HG03521 (cell line): ENCODE results near the gene SCYL1.

Experiments used
- ATAC-seq: cut with Tn5 transposase; IDR thresholded peaks from one replicate; pipeline ENCODE4 v1.9.1; 2021; ENCODE audit warnings: mild to moderate bottlenecking, moderate library complexity; ENCODE audit not compliant: unreplicated experiment

Gene SCYL1

DNA sequence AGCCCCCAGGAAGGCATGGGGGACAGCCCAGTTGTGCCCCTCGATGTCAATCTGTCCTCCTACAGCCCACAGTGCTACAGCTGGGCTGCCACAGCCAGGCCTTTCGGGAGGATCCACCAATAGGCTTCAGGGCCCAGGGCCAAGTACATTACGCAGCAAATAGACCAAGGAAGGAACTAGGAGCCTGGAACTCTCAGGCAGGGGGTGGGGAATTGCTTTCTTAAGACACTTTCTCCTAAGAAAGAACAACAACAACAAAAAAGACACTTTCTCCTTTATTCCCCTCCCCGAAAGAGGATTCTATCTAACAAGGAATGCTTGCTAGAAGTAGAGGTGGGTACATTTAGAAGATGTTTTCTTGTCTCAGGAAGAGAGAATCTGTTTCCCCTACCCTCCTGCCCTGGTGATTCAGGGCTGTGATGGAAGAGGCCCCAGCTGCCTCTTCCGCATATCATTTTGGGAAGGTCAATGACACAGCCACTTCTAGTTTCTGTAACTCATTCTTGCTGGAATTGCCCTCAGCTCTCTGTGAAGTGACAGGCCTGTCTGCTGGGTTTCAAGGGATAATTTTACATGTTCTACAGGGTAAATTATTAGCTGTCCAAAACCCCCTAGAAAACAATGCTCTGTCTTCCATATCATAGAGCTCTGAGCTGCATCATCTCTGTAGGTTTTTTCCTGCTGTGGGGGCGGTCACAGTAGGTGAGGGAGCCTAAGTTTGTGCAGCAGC is 32.1 kb upstream of the SCYL1 start:
- no peak for ATAC-seq

DNA sequence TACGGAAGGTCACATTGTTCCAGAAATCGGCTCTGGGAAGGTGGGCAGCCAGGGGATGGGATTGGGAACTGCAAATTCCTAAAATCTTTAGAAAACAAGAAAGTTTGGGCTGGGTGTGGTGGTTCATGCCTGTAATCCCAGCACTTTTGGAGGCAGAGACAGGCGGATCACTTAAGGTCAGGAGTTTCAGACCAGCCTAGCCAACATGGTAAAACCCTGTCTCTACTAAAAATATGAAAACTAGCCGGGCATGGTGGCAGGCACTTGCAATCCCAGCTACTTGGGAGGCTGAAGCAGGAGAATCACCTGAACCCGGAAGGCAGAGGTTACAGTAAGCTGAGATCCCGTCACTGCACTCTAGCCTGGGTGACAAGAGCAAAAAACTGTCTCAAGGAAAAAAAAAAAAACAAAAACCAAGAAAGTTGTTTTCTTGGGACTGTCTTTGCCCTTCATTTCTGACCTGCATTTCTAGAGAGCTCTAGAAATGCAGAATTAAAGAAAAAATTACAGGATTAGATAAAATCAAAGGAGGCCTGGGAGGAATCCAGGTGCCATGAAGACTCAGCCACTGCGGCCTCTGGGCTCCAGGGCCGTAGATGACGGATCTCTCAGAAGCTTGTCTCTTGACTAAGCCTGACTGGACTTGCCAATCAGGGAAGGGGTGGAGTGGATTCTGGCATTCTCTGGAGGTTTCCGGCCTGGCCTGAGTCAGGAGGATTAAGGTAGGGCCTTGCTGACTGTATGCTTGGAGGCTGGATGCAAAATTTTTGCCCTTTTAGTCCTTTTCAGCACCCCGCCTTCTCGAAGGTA is 31.3 kb upstream of the SCYL1 start:
- ATAC-seq, result no peak

DNA sequence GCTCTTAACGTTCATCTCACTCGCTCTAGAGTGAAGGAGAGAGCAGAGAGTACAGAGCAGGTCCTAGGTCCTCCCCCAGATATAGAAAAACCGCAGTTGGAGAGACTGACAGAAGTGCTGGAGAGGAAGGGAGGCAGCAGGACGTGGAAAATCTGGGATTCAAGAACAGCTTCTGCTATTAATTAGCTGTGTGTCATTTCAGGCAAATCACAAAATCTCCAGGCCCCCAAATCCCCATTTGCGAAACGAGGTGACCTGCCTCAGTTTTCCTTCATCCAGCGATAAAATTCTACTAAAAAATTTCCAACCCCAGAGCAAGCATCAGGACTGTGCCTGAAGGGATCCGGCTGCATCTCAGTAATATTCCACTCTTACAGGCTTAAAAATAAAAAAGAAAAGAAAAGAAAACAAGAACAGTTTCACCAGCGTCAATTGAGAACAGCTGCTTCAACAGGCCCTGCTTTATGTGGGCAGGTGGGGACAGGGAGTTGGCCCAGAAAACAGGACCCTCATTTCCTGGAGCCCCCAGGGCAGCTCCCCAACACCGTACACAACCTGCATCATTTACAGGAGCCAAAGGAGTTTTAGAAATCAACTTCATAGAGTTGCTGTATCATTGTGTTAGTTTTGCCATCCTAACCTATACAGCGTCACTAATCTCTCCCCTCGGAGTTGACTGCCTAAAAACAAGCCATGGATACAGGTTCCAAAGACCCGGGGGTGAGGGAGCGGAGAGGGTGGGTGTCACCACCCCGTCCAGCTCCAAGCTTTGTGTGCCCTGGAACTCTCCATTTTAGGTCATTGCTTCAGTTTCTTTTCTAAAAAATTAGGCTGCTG is 28.4 kb upstream of the SCYL1 start:
- no peak for ATAC-seq

DNA sequence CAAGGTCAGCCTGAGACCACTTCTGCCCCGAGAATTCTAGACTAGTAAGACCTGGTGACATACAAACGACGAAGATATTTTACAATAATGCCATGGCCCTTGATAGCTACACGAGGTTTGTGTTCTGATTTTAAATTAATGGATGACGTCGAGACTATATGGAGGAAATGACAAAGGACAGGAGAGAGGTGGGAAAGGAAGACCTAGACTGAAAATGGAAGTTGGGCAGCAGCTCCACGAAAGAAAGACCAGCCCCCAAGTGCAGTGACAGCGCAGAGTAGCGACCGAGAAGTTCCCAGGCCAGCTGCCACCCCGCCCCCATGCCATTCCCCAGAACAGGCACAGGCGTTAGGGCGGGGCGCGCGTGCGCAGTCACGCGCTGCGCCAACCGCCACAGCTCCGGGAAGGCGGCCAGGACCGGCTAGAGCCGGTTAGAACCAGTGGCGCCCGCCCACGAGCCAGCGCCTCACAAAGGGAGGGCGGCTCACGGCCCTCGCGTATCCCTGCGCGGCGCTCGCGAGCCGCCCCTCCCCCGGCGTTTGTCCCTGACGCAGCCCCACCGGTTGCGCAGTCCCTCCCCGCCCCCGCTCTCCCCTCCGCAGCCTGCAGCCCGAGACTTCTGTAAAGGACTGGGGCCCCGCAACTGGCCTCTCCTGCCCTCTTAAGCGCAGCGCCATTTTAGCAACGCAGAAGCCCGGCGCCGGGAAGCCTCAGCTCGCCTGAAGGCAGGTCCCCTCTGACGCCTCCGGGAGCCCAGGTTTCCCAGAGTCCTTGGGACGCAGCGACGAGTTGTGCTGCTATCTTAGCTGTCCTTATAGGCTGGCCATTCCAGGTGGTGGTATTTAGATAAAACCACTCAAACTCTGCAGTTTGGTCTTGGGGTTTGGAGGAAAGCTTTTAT is 27.5 kb upstream of the SCYL1 start:
- peak; percentile 66 for ATAC-seq

DNA sequence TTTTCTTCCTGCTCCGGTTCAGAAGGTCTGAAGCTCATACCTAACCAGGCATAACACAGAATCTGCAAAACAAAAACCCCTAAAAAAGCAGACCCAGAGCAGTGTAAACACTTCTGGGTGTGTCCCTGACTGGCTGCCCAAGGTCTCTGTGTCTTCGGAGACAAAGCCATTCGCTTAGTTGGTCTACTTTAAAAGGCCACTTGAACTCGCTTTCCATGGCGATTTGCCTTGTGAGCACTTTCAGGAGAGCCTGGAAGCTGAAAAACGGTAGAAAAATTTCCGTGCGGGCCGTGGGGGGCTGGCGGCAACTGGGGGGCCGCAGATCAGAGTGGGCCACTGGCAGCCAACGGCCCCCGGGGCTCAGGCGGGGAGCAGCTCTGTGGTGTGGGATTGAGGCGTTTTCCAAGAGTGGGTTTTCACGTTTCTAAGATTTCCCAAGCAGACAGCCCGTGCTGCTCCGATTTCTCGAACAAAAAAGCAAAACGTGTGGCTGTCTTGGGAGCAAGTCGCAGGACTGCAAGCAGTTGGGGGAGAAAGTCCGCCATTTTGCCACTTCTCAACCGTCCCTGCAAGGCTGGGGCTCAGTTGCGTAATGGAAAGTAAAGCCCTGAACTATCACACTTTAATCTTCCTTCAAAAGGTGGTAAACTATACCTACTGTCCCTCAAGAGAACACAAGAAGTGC is 26.7 kb upstream of the SCYL1 start:
- ATAC-seq, result no peak

DNA sequence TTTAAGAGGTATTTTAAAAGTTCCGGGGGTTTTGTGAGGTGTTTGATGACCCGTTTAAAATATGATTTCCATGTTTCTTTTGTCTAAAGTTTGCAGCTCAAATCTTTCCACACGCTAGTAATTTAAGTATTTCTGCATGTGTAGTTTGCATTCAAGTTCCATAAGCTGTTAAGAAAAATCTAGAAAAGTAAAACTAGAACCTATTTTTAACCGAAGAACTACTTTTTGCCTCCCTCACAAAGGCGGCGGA is 26.2 kb upstream of the SCYL1 start:
- ATAC-seq, result no peak

DNA sequence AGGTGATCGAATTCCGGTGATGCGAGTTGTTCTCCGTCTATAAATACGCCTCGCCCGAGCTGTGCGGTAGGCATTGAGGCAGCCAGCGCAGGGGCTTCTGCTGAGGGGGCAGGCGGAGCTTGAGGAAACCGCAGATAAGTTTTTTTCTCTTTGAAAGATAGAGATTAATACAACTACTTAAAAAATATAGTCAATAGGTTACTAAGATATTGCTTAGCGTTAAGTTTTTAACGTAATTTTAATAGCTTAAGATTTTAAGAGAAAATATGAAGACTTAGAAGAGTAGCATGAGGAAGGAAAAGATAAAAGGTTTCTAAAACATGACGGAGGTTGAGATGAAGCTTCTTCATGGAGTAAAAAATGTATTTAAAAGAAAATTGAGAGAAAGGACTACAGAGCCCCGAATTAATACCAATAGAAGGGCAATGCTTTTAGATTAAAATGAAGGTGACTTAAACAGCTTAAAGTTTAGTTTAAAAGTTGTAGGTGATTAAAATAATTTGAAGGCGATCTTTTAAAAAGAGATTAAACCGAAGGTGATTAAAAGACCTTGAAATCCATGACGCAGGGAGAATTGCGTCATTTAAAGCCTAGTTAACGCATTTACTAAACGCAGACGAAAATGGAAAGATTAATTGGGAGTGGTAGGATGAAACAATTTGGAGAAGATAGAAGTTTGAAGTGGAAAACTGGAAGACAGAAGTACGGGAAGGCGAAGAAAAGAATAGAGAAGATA is 25.7 kb upstream of the SCYL1 start, which contains the start of gene MALAT1:
Gene MALAT1 (plus strand): TSS at position 69 of the 736 bp plus-strand sequence.
- peak; percentile 34 for ATAC-seq

DNA sequence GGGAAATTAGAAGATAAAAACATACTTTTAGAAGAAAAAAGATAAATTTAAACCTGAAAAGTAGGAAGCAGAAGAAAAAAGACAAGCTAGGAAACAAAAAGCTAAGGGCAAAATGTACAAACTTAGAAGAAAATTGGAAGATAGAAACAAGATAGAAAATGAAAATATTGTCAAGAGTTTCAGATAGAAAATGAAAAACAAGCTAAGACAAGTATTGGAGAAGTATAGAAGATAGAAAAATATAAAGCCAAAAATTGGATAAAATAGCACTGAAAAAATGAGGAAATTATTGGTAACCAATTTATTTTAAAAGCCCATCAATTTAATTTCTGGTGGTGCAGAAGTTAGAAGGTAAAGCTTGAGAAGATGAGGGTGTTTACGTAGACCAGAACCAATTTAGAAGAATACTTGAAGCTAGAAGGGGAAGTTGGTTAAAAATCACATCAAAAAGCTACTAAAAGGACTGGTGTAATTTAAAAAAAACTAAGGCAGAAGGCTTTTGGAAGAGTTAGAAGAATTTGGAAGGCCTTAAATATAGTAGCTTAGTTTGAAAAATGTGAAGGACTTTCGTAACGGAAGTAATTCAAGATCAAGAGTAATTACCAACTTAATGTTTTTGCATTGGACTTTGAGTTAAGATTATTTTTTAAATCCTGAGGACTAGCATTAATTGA is 25.0 kb upstream of the SCYL1 start:
- ATAC-seq, result no peak

DNA sequence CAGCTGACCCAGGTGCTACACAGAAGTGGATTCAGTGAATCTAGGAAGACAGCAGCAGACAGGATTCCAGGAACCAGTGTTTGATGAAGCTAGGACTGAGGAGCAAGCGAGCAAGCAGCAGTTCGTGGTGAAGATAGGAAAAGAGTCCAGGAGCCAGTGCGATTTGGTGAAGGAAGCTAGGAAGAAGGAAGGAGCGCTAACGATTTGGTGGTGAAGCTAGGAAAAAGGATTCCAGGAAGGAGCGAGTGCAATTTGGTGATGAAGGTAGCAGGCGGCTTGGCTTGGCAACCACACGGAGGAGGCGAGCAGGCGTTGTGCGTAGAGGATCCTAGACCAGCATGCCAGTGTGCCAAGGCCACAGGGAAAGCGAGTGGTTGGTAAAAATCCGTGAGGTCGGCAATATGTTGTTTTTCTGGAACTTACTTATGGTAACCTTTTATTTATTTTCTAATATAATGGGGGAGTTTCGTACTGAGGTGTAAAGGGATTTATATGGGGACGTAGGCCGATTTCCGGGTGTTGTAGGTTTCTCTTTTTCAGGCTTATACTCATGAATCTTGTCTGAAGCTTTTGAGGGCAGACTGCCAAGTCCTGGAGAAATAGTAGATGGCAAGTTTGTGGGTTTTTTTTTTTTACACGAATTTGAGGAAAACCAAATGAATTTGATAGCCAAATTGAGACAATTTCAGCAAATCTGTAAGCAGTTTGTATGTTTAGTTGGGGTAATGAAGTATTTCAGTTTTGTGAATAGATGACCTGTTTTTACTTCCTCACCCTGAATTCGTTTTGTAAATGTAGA is 24.3 kb upstream of the SCYL1 start:
- no peak for ATAC-seq

DNA sequence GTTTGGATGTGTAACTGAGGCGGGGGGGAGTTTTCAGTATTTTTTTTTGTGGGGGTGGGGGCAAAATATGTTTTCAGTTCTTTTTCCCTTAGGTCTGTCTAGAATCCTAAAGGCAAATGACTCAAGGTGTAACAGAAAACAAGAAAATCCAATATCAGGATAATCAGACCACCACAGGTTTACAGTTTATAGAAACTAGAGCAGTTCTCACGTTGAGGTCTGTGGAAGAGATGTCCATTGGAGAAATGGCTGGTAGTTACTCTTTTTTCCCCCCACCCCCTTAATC is 23.8 kb upstream of the SCYL1 start:
- no peak for ATAC-seq

DNA sequence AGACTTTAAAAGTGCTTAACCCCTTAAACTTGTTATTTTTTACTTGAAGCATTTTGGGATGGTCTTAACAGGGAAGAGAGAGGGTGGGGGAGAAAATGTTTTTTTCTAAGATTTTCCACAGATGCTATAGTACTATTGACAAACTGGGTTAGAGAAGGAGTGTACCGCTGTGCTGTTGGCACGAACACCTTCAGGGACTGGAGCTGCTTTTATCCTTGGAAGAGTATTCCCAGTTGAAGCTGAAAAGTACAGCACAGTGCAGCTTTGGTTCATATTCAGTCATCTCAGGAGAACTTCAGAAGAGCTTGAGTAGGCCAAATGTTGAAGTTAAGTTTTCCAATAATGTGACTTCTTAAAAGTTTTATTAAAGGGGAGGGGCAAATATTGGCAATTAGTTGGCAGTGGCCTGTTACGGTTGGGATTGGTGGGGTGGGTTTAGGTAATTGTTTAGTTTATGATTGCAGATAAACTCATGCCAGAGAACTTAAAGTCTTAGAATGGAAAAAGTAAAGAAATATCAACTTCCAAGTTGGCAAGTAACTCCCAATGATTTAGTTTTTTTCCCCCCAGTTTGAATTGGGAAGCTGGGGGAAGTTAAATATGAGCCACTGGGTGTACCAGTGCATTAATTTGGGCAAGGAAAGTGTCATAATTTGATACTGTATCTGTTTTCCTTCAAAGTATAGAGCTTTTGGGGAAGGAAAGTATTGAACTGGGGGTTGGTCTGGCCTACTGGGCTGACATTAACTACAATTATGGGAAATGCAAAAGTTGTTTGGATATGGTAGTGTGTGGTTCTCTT is 23.2 kb upstream of the SCYL1 start:
- no peak for ATAC-seq

DNA sequence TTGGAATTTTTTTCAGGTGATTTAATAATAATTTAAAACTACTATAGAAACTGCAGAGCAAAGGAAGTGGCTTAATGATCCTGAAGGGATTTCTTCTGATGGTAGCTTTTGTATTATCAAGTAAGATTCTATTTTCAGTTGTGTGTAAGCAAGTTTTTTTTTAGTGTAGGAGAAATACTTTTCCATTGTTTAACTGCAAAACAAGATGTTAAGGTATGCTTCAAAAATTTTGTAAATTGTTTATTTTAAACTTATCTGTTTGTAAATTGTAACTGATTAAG is 22.7 kb upstream of the SCYL1 start:
- no peak for ATAC-seq

DNA sequence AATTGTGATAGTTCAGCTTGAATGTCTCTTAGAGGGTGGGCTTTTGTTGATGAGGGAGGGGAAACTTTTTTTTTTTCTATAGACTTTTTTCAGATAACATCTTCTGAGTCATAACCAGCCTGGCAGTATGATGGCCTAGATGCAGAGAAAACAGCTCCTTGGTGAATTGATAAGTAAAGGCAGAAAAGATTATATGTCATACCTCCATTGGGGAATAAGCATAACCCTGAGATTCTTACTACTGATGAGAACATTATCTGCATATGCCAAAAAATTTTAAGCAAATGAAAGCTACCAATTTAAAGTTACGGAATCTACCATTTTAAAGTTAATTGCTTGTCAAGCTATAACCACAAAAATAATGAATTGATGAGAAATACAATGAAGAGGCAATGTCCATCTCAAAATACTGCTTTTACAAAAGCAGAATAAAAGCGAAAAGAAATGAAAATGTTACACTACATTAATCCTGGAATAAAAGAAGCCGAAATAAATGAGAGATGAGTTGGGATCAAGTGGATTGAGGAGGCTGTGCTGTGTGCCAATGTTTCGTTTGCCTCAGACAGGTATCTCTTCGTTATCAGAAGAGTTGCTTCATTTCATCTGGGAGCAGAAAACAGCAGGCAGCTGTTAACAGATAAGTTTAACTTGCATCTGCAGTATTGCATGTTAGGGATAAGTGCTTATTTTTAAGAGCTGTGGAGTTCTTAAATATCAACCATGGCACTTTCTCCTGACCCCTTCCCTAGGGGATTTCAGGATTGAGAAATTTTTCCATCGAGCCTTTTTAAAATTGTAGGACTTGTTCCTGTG is 22.1 kb upstream of the SCYL1 start:
- no peak for ATAC-seq

DNA sequence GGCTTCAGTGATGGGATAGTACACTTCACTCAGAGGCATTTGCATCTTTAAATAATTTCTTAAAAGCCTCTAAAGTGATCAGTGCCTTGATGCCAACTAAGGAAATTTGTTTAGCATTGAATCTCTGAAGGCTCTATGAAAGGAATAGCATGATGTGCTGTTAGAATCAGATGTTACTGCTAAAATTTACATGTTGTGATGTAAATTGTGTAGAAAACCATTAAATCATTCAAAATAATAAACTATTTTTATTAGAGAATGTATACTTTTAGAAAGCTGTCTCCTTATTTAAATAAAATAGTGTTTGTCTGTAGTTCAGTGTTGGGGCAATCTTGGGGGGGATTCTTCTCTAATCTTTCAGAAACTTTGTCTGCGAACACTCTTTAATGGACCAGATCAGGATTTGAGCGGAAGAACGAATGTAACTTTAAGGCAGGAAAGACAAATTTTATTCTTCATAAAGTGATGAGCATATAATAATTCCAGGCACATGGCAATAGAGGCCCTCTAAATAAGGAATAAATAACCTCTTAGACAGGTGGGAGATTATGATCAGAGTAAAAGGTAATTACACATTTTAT is 21.4 kb upstream of the SCYL1 start:
- ATAC-seq, result no peak

DNA sequence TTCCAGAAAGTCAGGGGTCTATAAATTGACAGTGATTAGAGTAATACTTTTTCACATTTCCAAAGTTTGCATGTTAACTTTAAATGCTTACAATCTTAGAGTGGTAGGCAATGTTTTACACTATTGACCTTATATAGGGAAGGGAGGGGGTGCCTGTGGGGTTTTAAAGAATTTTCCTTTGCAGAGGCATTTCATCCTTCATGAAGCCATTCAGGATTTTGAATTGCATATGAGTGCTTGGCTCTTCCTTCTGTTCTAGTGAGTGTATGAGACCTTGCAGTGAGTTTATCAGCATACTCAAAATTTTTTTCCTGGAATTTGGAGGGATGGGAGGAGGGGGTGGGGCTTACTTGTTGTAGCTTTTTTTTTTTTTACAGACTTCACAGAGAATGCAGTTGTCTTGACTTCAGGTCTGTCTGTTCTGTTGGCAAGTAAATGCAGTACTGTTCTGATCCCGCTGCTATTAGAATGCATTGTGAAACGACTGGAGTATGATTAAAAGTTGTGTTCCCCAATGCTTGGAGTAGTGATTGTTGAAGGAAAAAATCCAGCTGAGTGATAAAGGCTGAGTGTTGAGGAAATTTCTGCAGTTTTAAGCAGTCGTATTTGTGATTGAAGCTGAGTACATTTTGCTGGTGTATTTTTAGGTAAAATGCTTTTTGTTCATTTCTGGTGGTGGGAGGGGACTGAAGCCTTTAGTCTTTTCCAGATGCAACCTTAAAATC is 20.8 kb upstream of the SCYL1 start:
- no peak for ATAC-seq
